Inflammatory macrophage (primary cell): Measurements from ENCODE around the gene MCRIP1.

ENCODE experiments used
- DNase-seq, 2 donors: peaks; one replicate each; pipeline ENCODE4 v3.0.0-alpha.2; 2020 to 2022

The MCRIP1 gene

GRCh38 chr17:81803728-81804558, 29.1 kb downstream of the MCRIP1 start, which contains the start of gene GCGR:
Gene GCGR, plus strand, starts transcription at chr17:81804150. Its CDS starts 4,869 bp downstream, at chr17:81809019.
- DNase-seq, result no peak

GRCh38 chr17:81802856-81803643, 30.0 kb downstream of the MCRIP1 start:
- DNase-seq, result no peak

GRCh38 chr17:81802048-81802758, 30.9 kb downstream of the MCRIP1 start:
- DNase-seq, result no peak

- no peak for DNase-seq
Measured at GRCh38 chr17:81801327-81801726, 31.8 kb downstream of the MCRIP1 start.

- peak; percentile 7 to 28 for DNase-seq
Measured at GRCh38 chr17:81794509-81794908, 38.6 kb downstream of the MCRIP1 start.

GRCh38 chr17:81794074-81794476, 39.0 kb downstream of the MCRIP1 start:
- DNase-seq, result no peak

GRCh38 chr17:81792675-81793615, 40.1 kb downstream of the MCRIP1 start:
- no peak for DNase-seq
